Measurements from ENCODE around the gene ZFP1. TPM values are rescaled to one million over a fixed set of nuclear protein-coding genes. Genes with fewer than 3 reads are reported as not detected.
"Not testable (repeated sequence)": the region's sequence is repeated elsewhere in the genome, so short reads cannot be mapped to it uniquely, and the experiment has no call there.

Gene ZFP1
- total and polyA plus RNA-seq, 2 experiments from 2014 or later, result 4.8 to 12.5 TPM

DNA sequence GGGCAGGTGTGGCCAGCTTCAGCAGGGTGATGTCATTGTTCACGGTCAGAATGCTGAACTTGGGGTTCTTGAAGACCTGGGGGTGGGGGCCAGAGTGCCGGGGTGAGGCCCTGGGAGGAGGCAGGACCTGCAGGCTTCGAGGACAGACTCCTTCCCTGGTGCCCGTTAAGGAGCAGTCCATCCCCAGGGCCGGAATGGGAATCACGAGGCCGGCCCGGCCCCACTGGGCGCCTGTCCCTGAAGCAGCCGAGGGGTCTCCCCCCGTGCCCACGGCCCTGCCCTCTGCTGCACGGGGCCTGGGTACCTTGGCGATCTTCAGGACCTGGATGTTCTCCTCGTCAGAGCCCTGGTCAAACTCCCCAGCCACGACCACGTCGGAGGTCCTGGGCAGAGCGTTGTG, 57.1 kb downstream of the ZFP1 start:
- H3K9me3 Mint-ChIP-seq; H2AFZ ChIP-seq; H3F3A ChIP-seq (replicated peaks; ENCODE audit: low read depth); H3K27ac Mint-ChIP-seq; H3K36me3 Mint-ChIP-seq (ENCODE audit: low read depth); H3K4me3 Mint-ChIP-seq; H3K27ac ChIP-seq (ENCODE audit: low read depth); DNase-seq (ENCODE audit: low spot score); H3K9me2 ChIP-seq (ENCODE audit: insufficient read depth); H3K4me2 ChIP-seq; H3K27me3 Mint-ChIP-seq (ENCODE audit: insufficient read depth, low read depth, poor library complexity); H3K36me3 ChIP-seq (ENCODE audit: insufficient read depth); H4K20me1 ChIP-seq (replicated peaks; ENCODE audit: insufficient read depth); H3K79me2 ChIP-seq (replicated peaks; ENCODE audit: insufficient read depth); ATAC-seq; H3K27me3 ChIP-seq (ENCODE audit: insufficient read depth); H3K4me3 ChIP-seq; H3K4me1 ChIP-seq (ENCODE audit: insufficient read depth): not testable (repeated sequence)
- peaks cover 12% of the 10 kb centered on the region; the same call in 2 of the 3 replicates for H3K4me1 Mint-ChIP-seq

DNA sequence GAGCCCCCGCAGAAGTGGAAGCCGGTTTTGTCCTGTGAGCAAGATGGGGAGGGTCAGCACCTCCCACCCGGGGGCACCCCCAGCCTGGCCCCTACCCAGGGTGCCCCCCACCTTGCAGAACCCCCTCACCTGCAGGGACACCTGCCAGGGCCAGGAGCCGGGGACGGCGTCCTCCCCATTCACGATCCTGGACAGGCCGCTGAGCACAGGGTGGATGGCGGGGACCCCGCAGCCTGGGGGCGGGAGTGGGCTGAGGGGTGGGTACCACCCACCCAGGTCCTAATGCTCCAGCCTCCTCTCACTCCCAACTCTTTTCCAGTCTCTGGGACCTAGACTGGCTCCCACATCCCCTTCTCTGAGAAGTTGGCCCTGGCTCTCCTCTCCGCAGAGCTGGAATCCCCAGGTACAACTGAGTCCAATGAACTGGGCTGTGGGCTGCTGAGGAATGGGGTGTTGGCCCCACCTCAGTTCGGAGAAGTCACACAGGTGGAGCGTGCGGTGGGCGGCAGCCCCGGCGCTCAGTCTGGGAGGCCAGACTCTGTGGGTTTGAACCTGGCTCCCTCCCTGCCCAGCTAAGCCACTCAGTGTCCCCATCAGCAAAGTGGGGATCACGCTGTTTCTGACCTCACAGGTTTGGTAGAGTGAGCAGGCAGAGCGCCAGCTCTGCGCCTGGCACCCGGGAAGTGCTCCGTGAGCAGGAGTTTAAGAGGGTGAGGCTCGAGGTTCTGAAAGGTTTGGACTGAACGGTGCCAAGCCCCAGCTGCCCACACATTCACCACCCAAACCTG, 57.8 kb downstream of the ZFP1 start:
- H3F3A ChIP-seq (replicated peaks; ENCODE audit: low read depth); H3K4me2 ChIP-seq; H3K27ac ChIP-seq (ENCODE audit: low read depth); H3K36me3 ChIP-seq (ENCODE audit: insufficient read depth); H3K36me3 Mint-ChIP-seq (ENCODE audit: low read depth); H3K27ac Mint-ChIP-seq; H3K4me3 ChIP-seq; H3K27me3 Mint-ChIP-seq (ENCODE audit: insufficient read depth, low read depth, poor library complexity); H3K79me2 ChIP-seq (replicated peaks; ENCODE audit: insufficient read depth); H4K20me1 ChIP-seq (replicated peaks; ENCODE audit: insufficient read depth); H3K9me3 Mint-ChIP-seq; H3K9me2 ChIP-seq (ENCODE audit: insufficient read depth); H3K4me1 ChIP-seq (ENCODE audit: insufficient read depth); H3K4me3 Mint-ChIP-seq; ATAC-seq; H3K27me3 ChIP-seq (ENCODE audit: insufficient read depth); DNase-seq (ENCODE audit: low spot score): not testable (repeated sequence)
- peaks cover 12% of the 10 kb centered on the region; the same call in 2 of the 3 replicates for H3K4me1 Mint-ChIP-seq
- H2AFZ ChIP-seq, result peak overlapping the region; percentile 28; the same call in 1 of the 2 replicates

DNA sequence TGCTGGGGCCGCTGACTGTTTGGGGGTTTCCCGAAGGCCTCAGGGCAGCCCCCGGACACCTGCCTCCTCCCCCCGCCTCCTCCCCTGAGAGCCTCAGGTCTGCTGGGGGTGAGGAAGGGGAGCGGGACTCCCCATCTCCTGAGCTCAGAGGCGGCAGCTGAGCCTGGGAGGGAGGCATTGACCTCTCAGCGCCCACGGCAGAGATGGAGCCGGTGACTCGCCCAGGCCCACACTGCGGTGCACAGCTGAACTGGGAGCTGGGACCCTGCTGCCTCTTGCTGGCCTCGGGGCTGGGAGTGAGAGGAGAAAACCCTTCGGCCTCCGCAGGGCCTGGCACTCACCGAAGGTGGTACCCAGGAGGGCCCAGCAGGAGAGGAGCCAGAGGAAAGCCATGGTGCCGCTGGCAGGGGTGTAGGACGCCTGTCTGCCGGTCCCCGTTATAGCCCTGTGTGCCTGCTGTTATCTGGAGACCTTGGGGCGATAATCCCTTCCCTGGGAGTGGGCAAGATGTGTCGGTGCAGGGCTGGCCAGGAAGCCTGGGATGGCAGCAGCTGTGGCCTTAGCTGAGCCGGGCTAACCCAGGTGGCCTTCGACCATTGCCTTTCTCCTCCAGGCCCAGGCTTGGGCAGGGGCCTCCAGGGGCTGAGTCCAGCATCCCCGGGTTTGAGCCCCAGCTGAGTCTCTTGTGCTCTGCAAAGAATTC, 58.6 kb downstream of the ZFP1 start, which contains the start of gene CTRB2:
TSS of gene CTRB2 (minus strand) at position 413 of the 703 bp plus-strand sequence. CDS start at position 393, 20 bp downstream.
- 0 out of 2 replicates have a peak, but pooled peaks cover 3% of the 10 kb centered on the region for H4K20me1 ChIP-seq (replicated peaks; ENCODE audit: insufficient read depth)
- H3K27ac ChIP-seq (ENCODE audit: low read depth), result no peak within 1 kb of the TSS
- H3K79me2 ChIP-seq (replicated peaks; ENCODE audit: insufficient read depth), result no peaks in the 10 kb centered on the region
- H3K36me3 ChIP-seq (ENCODE audit: insufficient read depth), result no peaks in the 10 kb centered on the region
- H3K9me2 ChIP-seq (ENCODE audit: insufficient read depth), result no peaks in the 10 kb centered on the region
- H3F3A ChIP-seq (replicated peaks; ENCODE audit: low read depth), result 0 out of 2 replicates have a peak, but pooled peaks cover 3% of the 10 kb centered on the region
- no peaks in the 10 kb centered on the region for H3K4me1 ChIP-seq (ENCODE audit: insufficient read depth)
- peak within 1 kb of the TSS; percentile 28; the same call in 1 of the 2 replicates for H2AFZ ChIP-seq
- peaks cover 12% of the 10 kb centered on the region; the same call in 2 of the 3 replicates for H3K4me1 Mint-ChIP-seq
- no peaks in the 10 kb centered on the region for H3K27me3 ChIP-seq (ENCODE audit: insufficient read depth)
- H3K9me3 Mint-ChIP-seq, result no peaks in the 10 kb centered on the region
- H3K4me3 ChIP-seq, result no peak within 1 kb of the TSS
- DNase-seq (ENCODE audit: low spot score), result no peak
- H3K4me3 Mint-ChIP-seq, result no peak within 1 kb of the TSS
- H3K4me2 ChIP-seq, result no peak within 1 kb of the TSS
- no peak for ATAC-seq
- peaks cover 10% of the 10 kb centered on the region for H3K27me3 Mint-ChIP-seq (ENCODE audit: insufficient read depth, low read depth, poor library complexity)
- no peak within 1 kb of the TSS for H3K27ac Mint-ChIP-seq
- no peaks in the 10 kb centered on the region for H3K36me3 Mint-ChIP-seq (ENCODE audit: low read depth)
- TF ChIP-seq ZNF114 (CRISPR knock-in tag; IDR thresholded peaks at IDR 0.05) (no peak), STAT1 (IDR thresholded peaks at IDR 0.05; ENCODE audit: unreplicated experiment) (no peak)
- TF ChIP-seq, protein P1, sequence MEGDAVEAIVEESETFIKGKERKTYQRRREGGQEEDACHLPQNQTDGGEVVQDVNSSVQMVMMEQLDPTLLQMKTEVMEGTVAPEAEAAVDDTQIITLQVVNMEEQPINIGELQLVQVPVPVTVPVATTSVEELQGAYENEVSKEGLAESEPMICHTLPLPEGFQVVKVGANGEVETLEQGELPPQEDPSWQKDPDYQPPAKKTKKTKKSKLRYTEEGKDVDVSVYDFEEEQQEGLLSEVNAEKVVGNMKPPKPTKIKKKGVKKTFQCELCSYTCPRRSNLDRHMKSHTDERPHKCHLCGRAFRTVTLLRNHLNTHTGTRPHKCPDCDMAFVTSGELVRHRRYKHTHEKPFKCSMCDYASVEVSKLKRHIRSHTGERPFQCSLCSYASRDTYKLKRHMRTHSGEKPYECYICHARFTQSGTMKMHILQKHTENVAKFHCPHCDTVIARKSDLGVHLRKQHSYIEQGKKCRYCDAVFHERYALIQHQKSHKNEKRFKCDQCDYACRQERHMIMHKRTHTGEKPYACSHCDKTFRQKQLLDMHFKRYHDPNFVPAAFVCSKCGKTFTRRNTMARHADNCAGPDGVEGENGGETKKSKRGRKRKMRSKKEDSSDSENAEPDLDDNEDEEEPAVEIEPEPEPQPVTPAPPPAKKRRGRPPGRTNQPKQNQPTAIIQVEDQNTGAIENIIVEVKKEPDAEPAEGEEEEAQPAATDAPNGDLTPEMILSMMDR (conservative IDR thresholded peaks at IDR 0.05; ENCODE audit: low read depth in 2 of 2), result no peak
- TF ChIP-seq, protein P2, sequence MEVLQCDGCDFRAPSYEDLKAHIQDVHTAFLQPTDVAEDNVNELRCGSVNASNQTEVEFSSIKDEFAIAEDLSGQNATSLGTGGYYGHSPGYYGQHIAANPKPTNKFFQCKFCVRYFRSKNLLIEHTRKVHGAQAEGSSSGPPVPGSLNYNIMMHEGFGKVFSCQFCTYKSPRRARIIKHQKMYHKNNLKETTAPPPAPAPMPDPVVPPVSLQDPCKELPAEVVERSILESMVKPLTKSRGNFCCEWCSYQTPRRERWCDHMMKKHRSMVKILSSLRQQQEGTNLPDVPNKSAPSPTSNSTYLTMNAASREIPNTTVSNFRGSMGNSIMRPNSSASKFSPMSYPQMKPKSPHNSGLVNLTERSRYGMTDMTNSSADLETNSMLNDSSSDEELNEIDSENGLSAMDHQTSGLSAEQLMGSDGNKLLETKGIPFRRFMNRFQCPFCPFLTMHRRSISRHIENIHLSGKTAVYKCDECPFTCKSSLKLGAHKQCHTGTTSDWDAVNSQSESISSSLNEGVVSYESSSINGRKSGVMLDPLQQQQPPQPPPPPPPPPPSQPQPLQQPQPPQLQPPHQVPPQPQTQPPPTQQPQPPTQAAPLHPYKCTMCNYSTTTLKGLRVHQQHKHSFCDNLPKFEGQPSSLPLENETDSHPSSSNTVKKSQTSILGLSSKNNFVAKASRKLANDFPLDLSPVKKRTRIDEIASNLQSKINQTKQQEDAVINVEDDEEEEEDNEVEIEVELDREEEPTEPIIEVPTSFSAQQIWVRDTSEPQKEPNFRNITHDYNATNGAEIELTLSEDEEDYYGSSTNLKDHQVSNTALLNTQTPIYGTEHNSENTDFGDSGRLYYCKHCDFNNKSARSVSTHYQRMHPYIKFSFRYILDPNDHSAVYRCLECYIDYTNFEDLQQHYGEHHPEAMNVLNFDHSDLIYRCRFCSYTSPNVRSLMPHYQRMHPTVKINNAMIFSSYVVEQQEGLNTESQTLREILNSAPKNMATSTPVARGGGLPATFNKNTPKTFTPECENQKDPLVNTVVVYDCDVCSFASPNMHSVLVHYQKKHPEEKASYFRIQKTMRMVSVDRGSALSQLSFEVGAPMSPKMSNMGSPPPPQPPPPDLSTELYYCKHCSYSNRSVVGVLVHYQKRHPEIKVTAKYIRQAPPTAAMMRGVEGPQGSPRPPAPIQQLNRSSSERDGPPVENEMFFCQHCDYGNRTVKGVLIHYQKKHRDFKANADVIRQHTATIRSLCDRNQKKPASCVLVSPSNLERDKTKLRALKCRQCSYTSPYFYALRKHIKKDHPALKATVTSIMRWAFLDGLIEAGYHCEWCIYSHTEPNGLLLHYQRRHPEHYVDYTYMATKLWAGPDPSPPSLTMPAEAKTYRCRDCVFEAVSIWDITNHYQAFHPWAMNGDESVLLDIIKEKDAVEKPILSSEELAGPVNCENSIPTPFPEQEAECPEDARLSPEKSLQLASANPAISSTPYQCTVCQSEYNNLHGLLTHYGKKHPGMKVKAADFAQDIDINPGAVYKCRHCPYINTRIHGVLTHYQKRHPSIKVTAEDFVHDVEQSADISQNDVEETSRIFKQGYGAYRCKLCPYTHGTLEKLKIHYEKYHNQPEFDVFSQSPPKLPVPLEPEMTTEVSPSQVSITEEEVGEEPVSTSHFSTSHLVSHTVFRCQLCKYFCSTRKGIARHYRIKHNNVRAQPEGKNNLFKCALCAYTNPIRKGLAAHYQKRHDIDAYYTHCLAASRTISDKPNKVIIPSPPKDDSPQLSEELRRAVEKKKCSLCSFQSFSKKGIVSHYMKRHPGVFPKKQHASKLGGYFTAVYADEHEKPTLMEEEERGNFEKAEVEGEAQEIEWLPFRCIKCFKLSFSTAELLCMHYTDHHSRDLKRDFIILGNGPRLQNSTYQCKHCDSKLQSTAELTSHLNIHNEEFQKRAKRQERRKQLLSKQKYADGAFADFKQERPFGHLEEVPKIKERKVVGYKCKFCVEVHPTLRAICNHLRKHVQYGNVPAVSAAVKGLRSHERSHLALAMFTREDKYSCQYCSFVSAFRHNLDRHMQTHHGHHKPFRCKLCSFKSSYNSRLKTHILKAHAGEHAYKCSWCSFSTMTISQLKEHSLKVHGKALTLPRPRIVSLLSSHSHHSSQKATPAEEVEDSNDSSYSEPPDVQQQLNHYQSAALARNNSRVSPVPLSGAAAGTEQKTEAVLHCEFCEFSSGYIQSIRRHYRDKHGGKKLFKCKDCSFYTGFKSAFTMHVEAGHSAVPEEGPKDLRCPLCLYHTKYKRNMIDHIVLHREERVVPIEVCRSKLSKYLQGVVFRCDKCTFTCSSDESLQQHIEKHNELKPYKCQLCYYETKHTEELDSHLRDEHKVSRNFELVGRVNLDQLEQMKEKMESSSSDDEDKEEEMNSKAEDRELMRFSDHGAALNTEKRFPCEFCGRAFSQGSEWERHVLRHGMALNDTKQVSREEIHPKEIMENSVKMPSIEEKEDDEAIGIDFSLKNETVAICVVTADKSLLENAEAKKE (CRISPR knock-in tag; IDR thresholded peaks at IDR 0.05), result no peak
- TF ChIP-seq, protein P3, sequence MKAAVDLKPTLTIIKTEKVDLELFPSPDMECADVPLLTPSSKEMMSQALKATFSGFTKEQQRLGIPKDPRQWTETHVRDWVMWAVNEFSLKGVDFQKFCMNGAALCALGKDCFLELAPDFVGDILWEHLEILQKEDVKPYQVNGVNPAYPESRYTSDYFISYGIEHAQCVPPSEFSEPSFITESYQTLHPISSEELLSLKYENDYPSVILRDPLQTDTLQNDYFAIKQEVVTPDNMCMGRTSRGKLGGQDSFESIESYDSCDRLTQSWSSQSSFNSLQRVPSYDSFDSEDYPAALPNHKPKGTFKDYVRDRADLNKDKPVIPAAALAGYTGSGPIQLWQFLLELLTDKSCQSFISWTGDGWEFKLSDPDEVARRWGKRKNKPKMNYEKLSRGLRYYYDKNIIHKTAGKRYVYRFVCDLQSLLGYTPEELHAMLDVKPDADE (IDR thresholded peaks at IDR 0.05), result no peak
